Measurements from ENCODE around the gene ZXDC.

Gene ZXDC

GRCh38 chr3:126473292-126474168, 2.2 kb downstream of the ZXDC start:
- H3K4me3 ChIP-seq (replicated peaks; ENCODE audit: low read depth, low read length), result peak overlapping the region; percentile 28
- no peak for DNase-seq (ENCODE audit: low read depth)
- no peak for TF ChIP-seq CTCF (IDR thresholded peaks at IDR 0.05; ENCODE audit: low read length, missing control alignments)

GRCh38 chr3:126472277-126473006, 3.2 kb downstream of the ZXDC start:
- peak; percentile 79 for DNase-seq (ENCODE audit: low read depth)
- no peak for TF ChIP-seq CTCF (IDR thresholded peaks at IDR 0.05; ENCODE audit: low read length, missing control alignments)
- H3K4me3 ChIP-seq (replicated peaks; ENCODE audit: low read depth, low read length), result peak overlapping the region; percentile 6

- no peak overlapping the region for H3K4me3 ChIP-seq (replicated peaks; ENCODE audit: low read depth, low read length)
- no peak for DNase-seq (ENCODE audit: low read depth)
- no peak for TF ChIP-seq CTCF (IDR thresholded peaks at IDR 0.05; ENCODE audit: low read length, missing control alignments)
These were observed 6.2 kb downstream of the ZXDC start for GRCh38 chr3:126469479-126469878.

- no peak for TF ChIP-seq CTCF (IDR thresholded peaks at IDR 0.05; ENCODE audit: low read length, missing control alignments)
- DNase-seq (ENCODE audit: low read depth), result peak; percentile 26
- no peak overlapping the region for H3K4me3 ChIP-seq (replicated peaks; ENCODE audit: low read depth, low read length)
These were observed 7.4 kb downstream of the ZXDC start for GRCh38 chr3:126468028-126468891.

- no peak overlapping the region for H3K4me3 ChIP-seq (replicated peaks; ENCODE audit: low read depth, low read length)
- DNase-seq (ENCODE audit: low read depth), result no peak
- no peak for TF ChIP-seq CTCF (IDR thresholded peaks at IDR 0.05; ENCODE audit: low read length, missing control alignments)
These were observed 8.1 kb downstream of the ZXDC start for GRCh38 chr3:126467611-126467955.

- no peak for TF ChIP-seq CTCF (IDR thresholded peaks at IDR 0.05; ENCODE audit: low read length, missing control alignments)
- DNase-seq (ENCODE audit: low read depth), result no peak
These were observed 8.6 kb downstream of the ZXDC start for GRCh38 chr3:126466886-126467610.

More at GRCh38 chr3:126466886-126467610, 8.6 kb downstream of the ZXDC start:
- no peak overlapping the region for H3K4me3 ChIP-seq (replicated peaks; ENCODE audit: low read depth, low read length)

Measured in fibroblast of pulmonary artery (primary cell).